GM18868 (cell line): Measurements from ENCODE around the gene SPEG.
A peak's percentile ranks its signal among the peaks of the same experiment; 100 is the strongest.
"Not testable (repeated sequence)": the region's sequence is repeated elsewhere in the genome, so short reads cannot be mapped to it uniquely, and the experiment has no call there.

Experiments used
- ATAC-seq: cut with Tn5 transposase; IDR thresholded peaks from one replicate; pipeline ENCODE4 v1.9.1; 2021; ENCODE audit warnings: mild to moderate bottlenecking, moderate library complexity; ENCODE audit not compliant: unreplicated experiment

Gene SPEG

DNA sequence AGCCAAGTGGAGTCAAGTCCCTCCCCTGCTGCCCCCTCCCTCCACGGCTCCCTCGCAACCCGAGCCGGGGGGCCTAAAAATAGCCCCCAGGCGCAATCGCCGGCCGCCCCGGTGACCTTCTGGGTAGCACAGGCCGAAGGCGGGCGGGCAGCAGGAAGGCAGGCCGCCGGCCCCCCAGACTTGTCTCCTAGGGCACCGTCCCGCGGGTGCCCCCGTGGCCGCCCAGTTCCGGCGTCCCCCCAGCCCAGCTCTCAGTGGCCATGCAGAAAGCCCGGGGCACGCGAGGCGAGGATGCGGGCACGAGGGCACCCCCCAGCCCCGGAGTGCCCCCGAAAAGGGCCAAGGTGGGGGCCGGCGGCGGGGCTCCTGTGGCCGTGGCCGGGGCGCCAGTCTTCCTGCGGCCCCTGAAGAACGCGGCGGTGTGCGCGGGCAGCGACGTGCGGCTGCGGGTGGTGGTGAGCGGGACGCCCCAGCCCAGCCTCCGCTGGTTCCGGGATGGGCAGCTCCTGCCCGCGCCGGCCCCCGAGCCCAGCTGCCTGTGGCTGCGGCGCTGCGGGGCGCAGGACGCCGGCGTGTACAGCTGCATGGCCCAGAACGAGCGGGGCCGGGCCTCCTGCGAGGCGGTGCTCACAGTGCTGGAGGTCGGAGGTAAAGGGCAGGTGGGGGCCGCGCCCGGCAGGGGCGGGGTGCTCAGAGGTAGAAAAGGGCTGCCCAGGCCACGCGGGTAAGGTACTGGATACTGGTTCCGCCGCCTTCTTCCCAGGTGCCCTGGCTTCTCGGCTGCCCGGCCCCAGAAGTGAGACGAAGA, at the start of gene SPEG:
Gene SPEG (plus strand): TSS at position 126 of the 808 bp plus-strand sequence. CDS start 135 bp downstream, at position 261.
- ATAC-seq = no peak

GRCh38 chr2:219384859-219385258, 49.8 kb upstream of the SPEG start:
- ATAC-seq = no peak

DNA sequence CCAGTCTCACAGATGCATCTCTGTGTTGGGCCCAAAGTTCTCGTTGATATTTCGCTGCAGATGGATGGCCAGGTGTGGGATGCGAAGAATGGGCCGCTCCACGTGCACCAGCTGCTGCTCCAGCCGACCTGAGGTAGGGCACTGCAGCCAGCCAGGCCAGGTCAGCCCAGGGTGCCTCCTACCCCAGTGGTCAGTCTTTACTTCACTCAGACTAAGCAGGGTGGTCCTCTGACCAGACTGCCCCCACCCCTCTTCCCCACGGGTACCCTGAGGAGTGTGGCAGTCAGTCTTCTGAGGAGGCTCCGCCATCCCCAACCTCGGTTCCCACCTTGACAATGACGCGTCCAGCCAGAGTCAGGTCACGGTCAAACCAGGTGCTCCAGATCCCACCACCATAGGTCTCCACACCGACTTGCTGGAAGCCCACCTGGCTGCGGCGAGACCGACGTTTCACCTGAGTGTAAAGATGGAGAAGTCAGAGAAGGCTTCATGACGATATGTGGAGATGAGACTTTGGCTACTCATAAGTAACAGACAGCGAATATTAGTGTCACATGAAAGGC, 48.6 kb upstream of the SPEG start:
- ATAC-seq = no peak

- no peak for ATAC-seq
Observed at GRCh38 chr2:219386532-219387280, 47.9 kb upstream of the SPEG start.

GRCh38 chr2:219387306-219388120, 47.1 kb upstream of the SPEG start, which contains the start of gene DNPEP:
Gene DNPEP (minus strand): TSS chr2:219387912. CDS start chr2:219387794, 118 bp downstream.
- ATAC-seq = peak; percentile 62

DNA sequence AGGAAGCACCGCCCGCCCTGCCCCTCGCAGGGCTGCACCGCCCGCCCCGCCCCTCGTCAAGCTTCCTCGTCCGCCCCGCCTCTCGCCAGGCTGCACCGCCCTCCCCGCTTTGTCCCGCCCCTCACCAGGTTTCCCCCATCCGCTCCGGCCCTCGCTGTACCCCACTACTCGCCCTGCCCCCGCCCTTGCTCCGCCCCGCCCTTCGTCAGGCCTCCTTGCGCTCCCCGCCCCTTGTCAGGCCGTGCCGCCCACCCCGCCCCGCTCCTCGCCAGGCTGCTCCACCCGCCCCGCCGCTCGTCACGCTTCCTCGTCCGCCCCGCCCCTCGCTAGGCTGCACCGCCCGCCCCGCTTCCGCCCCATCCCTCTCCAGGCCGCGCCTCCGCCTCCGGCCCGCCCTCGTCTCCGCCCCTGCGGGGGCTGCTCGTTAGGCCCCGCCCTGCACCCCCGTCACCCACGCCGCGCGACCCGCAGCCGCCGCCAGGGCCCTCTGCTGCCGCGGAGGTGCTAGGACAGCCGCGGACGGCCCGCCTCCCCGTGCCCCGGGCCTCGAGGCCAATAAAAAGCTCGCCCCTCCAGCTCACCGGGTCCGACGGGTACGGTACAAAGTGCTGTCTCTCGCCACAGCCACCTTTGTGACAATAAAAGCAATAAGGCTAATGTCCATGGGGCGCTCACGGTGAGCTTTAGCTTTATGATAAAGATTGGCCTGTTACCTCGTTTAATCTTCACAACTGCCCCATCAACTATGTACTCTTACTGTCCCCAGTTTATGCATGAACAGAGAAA, 46.3 kb upstream of the SPEG start:
- ATAC-seq = peak; percentile 84

DNA sequence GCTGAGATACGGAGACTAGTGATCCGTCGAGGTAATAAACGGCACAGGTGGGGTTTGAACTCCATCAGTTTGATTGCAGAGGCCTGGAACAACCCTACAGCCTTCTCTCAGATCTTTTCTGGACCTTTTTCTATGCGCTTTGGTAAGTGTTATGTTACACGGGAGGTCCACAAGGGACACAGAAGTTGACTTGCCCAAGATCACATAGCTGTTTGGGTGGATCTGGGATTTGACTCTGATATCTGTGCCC, 45.8 kb upstream of the SPEG start:
- no peak for ATAC-seq

GRCh38 chr2:219392754-219393153, 41.9 kb upstream of the SPEG start:
- ATAC-seq = no peak

GRCh38 chr2:219395056-219395455, 39.6 kb upstream of the SPEG start:
- ATAC-seq = not testable (repeated sequence)

GRCh38 chr2:219395609-219396008, 39.0 kb upstream of the SPEG start:
- no peak for ATAC-seq

DNA sequence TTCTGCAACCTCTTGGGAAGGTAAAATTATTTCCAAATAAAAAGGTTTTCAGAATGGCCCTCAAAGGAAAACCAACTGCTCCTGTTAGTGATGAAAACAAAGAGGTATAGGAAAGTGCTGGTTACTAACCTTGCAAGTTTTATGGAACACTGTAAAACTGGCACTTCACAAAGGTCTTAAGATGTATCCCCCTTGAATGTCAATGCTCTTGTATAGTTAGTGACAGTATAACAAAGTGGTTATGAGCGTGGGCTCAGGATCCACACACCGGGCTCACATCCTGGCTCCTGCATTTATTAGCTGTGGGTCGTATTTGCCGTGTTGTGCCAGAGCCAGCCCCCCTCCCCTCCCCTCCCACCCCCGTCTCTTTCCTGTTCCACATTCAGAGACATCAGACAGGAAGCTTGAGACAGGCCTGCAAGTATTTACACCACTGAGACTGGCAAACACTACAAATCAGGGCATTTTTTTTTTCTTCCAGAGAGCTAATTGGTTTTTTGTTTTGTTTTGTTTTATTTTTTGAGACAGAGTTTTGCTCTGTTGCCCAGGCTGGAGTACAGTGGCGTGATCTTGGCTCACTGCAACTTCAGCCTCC, 37.7 kb upstream of the SPEG start:
- ATAC-seq = no peak

- ATAC-seq = no peak
Observed at GRCh38 chr2:219398721-219399363, 35.8 kb upstream of the SPEG start.

DNA sequence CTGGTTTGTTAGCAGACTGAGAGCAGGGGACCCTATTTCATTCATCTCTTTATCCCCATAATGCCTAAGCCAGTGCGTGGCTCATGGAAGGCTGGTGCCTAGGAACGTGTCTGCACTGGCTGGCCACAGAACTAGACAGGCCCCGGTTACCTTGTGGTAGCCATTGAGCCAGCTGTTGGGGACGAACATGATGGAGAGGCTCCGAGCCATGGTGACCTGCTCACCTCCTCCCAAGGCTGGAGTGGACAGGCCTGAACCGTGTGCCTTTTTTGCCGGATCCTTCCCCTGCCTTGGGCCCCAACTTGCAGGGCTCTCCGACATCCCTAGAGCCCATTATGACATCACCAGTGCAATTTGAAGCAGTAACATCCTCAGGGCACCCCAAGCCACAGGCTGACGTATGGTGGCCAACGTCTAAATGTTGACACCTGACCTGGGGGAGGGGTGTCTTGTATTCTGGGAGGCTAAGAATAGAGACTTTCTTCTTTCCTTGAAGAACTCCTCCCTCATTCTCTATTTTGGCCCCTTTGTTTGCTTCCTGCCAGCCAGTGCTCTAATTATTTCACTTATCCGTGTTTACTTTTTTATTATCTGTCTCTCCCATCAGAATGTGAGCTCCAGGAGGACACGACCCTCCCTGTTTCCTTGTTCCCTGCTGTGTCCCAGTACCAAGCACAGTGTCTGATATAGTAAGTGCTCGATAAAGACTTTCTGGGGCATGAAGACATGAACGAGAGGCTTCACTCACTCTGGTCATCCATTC, 34.7 kb upstream of the SPEG start:
- no peak for ATAC-seq

GRCh38 chr2:219400562-219400961, 34.1 kb upstream of the SPEG start:
- no peak for ATAC-seq

GRCh38 chr2:219401606-219402005, 33.0 kb upstream of the SPEG start:
- no peak for ATAC-seq

- peak; percentile 87 for ATAC-seq
Observed at GRCh38 chr2:219402665-219403515, 31.8 kb upstream of the SPEG start.

- no peak for ATAC-seq
Observed at GRCh38 chr2:219403861-219404260, 30.8 kb upstream of the SPEG start.
